Measurements from ENCODE around the gene CORO7.

DNA sequence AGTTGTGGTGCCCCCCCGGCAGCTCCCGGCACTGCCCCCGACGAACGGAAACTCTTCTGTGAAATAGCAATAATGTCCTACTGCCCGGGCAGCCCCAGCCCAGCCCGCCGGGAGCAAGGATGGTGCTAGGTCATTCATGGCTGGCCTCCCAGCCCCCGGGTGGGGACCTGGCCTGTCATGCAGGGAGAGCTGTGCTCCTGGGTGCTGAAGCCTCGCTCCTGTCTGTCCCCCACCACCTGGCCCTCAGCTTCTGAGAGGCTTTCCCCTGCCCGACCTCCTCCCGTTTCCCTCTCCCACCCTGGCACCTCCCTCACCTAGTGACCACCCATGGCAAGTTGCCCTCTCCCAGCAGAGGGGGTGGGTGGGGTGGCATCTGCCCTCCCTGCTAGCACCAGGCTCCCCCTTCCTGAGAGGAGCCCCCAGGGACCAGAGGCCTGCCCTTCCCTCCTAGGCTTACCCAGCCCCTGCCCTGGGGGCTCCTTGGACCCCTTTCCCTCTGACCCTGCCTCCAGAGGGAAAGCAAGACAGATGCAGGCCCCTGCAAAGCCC is 78.8 kb downstream of the CORO7 start:
- TF ChIP-seq, protein P1, sequence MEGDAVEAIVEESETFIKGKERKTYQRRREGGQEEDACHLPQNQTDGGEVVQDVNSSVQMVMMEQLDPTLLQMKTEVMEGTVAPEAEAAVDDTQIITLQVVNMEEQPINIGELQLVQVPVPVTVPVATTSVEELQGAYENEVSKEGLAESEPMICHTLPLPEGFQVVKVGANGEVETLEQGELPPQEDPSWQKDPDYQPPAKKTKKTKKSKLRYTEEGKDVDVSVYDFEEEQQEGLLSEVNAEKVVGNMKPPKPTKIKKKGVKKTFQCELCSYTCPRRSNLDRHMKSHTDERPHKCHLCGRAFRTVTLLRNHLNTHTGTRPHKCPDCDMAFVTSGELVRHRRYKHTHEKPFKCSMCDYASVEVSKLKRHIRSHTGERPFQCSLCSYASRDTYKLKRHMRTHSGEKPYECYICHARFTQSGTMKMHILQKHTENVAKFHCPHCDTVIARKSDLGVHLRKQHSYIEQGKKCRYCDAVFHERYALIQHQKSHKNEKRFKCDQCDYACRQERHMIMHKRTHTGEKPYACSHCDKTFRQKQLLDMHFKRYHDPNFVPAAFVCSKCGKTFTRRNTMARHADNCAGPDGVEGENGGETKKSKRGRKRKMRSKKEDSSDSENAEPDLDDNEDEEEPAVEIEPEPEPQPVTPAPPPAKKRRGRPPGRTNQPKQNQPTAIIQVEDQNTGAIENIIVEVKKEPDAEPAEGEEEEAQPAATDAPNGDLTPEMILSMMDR (conservative IDR thresholded peaks at IDR 0.05 in 1 of 2, IDR thresholded peaks at IDR 0.05 in 1 of 2; ENCODE audit: extremely low read depth in 1 of 2, insufficient read depth in 1 of 2, low read depth in 1 of 2, low read length in 2 of 2), result no peak
- no peak for TF ChIP-seq EZH2 (IDR thresholded peaks at IDR 0.05; ENCODE audit: borderline replicate concordance, low read length)
